Activated CD8-positive, alpha-beta memory T cell treated with anti-CD3 and anti-CD28 coated beads for 1 hour (primary cell): ENCODE data around the gene HECW1.
"Not testable (repeated sequence)": the region's sequence is repeated elsewhere in the genome, so short reads cannot be mapped to it uniquely, and the experiment has no call there.

Source experiments
- DNase-seq, 2 donors: peaks; one replicate each; pipeline ENCODE4 v3.0.0-alpha.2; 2020; ENCODE audit warnings: low read depth in 1 of 2; ENCODE audit errors: extremely low read depth in 1 of 2

HECW1 gene

GRCh38 chr7:43302773-43303460 lies 190.5 kb downstream of the HECW1 start:
- no peak for DNase-seq

DNA sequence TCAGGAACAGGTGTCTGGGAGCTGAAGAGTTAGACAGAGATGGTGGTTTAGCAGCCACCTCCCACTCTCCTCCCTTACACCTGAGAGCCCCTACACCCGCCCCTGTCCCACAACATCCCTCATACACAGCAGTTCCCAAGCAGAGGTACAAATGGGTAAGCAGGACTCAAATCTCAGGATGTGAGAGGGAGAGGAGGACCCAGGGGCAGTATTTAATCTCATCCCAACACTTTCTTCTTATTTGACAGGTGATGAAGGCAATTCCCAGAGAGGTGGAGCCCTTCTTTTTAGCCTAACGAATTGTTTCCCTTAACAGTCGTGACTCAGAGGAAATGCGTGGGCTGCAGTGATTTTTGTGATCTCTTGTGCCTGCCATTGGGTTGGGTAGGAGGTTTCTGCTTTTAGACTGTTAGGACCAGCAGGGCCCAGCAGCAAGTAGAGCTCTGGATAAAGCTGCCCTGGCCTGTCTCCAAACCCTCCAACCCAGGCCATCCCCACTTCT lies 191.3 kb downstream of the HECW1 start:
- no peak for DNase-seq

GRCh38 chr7:43306404-43306803 lies 194.0 kb downstream of the HECW1 start:
- no peak for DNase-seq

DNA sequence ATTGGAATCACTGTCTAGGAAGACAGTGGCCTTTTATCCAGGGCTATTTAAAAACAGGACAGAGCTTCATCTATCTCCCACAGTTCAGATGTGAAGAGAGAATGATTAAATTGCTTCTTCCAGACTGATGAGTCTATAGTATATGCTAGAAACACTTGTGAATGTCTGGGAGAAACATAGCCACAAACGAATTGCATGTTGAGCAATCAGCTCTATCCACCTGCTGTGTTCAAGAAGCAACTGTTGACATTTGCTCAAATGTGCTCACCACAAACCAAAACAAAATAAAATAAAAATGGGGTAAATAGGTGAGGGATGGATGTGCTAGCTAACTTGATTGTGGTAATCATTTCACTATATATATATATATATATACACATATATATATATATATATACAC lies 195.1 kb downstream of the HECW1 start:
- no peak for DNase-seq

DNA sequence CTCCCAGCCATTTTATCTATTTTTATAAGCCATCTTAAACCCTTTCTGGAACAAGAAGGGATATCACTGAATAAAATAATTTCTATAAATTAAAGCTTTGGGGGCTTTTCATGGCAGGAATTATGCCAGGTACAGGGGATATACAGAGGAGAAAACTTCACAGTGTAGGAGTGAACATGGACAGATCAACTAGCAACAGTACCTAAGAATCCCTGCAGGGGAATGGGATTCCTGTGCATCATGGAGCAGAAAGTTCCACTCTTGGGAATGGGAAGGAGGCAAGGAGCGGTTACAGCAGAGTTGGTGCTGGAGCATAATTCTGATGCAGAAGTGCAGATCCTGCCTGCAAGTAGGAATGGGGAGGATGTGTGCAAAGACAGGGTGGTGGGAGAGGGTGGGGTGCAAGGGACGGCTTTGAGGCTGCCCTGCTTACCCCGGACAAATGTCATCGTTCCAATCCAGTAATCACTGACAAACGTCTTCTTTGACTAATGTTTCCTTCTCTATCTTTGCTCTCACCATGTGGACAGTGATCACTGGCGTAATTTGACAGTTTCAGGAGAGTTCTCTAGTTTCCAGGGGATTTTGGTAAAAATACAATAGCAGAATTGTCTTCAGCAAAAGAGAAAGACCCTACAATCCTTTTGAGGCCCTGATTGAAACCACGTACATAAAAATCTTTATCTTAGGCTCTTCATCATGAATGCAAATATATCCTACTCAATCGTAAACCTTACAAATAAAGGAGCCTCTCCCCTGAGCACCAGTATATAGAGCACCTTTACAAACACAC lies 196.7 kb downstream of the HECW1 start:
- no peak for DNase-seq

DNA sequence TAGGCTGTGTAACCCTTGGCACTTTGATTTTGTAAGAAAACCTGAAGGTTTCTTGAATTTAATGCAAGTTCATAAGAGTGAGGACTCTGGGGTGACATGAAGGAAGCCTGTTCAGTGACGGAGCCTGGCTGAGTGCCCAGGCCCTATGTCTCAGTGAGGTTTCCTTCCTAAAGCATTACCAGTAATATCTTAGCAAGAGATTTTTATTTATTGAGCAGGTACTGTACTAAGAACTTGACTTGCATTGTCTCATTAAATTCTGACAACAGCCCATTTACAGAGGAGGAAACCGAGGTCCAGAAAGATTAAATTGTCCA lies 197.2 kb downstream of the HECW1 start:
- no peak for DNase-seq

- DNase-seq = no peak
Observed at GRCh38 chr7:43311052-43311451, 198.6 kb downstream of the HECW1 start.

DNA sequence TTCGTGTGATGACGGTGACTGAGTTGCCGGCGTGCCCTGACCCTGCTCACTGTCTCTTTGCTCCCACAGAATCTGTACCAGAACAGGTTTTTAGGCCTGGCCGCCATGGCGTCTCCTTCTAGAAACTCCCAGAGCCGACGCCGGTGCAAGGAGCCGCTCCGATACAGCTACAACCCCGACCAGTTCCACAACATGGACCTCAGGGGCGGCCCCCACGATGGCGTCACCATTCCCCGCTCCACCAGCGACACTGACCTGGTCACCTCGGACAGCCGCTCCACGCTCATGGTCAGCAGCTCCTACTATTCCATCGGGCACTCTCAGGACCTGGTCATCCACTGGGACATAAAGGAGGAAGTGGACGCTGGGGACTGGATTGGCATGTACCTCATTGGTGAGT lies 199.2 kb downstream of the HECW1 start:
- DNase-seq = no peak

DNA sequence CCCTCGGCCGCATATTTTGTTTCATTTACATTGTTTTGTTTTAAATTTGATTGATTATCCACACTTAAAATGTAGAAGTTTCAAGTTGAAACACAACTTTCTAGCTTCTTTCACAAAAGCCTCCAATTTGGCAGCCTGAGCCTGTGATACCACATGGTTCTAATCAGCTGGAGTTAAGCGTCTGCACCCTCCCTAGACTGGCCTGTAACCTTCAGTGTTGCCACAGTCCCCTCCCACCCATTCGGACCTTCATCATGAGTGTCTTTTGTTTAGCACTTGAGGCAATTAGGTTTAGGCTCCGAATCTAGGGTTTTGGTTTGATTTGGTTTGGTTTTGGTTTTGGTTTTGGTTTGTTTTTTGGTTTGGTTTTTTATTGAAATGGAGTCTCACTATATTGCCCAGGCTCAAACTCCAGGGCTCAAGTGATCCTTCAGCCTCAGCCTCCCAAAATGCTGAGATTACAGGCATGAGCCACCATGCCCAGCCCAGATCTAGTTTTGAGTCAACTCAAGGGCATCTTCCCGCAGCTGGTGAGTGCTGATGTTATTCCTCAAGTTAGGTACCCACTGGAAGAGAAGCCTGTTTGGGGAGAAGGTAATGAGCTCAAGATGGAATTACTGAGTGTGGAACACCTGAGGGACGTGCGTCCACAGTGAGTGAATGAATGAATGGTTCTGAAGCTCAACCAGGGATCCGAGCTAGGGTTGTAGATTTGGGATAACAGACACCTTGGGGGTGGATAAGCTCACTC lies 201.4 kb downstream of the HECW1 start:
- no peak for DNase-seq

DNA sequence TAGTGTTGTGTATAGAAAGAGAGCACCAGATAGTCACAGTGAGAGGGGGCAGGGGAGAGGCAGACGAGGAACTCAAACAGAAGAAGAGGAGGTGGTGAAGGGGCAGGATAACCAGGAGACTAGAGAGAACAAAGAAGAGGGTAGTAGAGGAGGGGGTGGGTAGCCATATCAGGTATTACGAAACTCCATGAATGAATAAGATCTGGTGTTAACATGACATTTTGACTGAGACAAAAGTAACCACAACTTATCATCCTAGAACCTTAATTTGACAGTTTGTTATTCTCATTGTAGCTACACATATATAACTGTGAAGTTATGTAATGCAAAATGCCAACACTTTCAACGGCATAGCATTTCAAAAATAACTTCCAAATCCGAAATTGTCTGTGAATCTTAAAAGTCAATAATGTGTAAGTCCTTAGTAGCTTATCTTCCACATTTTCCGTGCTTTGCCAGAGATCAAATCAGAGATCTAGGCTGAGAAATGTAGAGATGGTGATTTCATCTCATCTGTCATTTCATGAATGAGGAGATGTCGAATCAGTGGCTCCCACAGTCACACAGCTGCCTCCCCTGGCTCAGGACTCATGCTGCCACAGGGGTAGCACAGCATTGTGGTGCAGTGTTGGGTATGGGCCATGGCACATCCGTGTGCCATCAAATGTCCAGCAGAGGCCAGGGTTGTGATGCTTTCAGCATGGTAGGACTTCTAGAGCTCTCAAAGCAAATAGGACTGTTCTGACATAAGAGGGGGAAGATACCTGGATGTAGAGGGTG lies 202.1 kb downstream of the HECW1 start:
- no peak for DNase-seq

DNA sequence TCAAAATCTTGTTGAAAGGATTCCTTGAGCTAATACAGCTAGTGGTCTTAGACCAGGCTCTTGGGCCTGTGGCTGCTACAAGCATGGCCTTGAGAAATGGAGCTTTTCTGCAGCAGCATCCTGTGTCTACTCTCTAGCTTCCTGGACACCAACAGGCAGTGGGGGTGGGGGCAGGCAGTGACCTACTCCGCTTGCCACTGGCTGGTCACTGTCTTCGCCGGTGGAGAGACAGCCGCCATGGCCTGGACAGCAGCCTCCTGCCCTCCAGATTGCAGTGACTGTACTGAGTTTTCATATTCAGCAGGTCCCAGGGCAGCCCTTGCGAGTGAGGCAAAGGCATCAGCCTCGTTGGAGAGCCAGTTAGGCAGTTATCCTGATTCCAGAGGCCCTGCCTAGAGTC lies 204.6 kb downstream of the HECW1 start:
- DNase-seq = no peak

GRCh38 chr7:43318188-43318770 lies 205.8 kb downstream of the HECW1 start:
- DNase-seq = no peak

DNA sequence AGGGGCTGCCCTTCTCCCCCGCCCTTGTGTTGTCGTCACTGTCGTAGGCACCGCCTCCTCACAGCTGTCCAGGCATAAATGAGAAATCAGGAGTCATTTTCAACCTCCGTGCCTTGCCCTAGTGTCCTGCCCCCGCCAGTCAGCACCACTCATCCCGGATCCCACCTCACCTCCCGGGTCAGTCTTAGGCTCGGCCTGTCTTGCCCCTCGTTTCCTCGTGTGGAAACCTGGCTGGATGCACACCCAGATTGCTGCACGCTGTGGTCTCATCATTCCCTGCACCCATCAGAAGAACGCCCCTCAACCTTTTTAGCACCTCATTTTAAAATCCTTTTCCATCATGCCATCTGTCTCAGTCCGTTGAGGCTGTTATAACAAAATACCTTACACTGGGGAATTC lies 213.1 kb downstream of the HECW1 start:
- DNase-seq = no peak

DNA sequence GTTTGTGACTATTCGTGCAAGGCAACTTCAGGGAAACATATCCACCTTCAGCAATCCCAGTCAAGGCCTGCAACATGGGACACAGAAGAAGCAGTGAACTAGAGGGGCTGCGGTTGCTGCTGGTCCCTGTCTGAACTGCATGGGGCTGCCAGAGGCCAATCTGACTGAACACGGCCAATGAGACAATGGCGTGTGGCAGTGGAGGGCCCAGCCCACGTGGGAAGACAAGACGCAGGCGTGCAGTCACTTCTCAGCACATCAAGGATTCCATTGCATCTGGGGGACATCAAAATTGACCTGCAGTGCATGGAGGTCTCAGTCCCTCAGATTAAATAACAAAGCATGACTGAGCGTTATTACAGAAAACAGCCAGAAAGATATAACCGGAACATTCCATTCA lies 215.9 kb downstream of the HECW1 start:
- DNase-seq = no peak

- DNase-seq = no peak
Observed at GRCh38 chr7:43328785-43329380, 216.4 kb downstream of the HECW1 start.

DNA sequence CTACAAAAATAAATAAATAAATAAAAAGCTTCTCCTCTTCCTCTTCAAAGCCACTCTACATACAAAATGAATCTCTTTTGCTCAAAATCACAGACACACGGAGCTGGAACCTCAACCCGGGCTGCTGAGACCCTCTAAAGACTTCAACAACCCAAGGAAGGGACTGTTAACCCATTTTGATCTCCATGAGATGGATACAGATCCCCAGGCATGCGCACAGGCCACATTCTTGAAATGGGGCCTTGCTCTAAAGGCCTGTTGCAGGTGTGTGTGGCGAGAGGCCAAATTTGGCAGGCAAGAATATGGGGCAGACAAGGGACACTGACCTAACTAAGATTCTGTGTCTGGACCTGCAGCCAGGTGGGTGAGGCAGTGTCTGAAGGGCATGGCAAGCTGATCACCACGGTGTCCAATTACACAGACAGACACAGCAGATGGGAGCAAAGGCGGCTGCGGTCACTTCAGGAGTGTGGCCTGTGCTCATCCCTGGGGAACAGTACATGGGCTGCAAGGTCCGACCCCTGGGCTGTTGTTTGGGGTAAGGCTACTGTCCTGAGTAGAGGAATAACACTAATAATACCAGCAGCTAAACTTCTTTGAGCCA lies 219.8 kb downstream of the HECW1 start:
- DNase-seq = no peak

DNA sequence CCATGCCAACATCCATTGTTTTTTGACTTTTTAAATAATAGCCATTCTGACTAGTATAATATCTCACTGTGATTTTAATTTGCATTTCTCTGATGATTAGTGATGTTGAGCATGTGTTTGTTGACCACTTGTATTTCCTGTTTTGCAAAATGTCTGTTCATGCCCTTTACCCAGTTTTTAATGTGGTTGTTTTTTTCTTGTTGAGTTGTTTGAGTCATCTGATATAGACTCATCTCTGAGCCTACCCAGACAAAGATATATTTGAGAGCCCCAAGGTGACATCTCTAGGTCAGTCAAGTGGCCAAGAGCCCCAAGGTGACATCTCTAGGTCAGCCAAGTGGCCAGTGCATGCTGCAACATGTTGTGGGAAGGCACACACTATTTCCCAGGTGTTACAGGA lies 224.7 kb downstream of the HECW1 start:
- DNase-seq = no peak

DNA sequence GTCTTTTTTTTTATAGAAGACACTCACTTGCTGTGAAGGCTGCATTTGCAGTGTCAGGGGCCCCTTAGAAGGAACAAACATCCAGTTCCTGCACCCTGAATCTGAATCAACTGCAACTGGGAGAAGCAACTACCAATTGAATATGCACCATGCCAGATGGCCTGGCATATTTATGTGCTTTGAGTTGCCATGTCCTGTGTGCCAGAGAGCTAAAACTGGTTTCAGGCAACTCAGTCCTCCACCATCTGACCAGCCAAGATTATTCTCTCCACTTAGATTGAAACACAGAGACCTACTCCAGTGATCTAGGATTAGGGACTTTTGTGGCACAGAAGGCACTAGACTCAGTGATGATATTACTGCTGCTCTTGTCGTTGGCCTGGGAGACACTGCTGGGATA lies 225.4 kb downstream of the HECW1 start:
- DNase-seq = no peak

- no peak for DNase-seq
Observed at GRCh38 chr7:43341132-43341531, 228.7 kb downstream of the HECW1 start.

DNA sequence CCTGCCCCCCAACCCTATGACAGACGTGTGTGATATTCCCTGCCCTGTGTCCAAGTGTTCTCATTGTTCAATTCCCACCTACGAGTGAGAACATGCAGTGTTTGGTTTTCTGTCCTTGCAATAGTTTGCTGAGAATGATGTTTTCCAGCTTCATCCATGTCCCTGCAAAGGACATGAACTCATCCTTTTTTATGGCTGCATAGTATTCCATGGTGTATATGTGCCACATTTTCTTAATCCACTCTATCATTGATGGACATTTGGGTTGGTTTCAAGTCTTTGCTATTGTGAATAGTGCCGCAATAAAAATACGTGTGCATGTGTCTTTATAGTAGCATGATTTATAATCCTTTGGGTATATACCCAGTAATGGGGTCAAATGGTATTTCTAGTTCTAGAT lies 231.0 kb downstream of the HECW1 start:
- DNase-seq = not testable (repeated sequence)
